Activated T-cell treated with anti-CD3 and anti-CD28 coated beads, Interleukin-2, amount 50 U/mL, for 1 hour (primary cell): ENCODE data around the gene ITGA6.
A peak's percentile ranks its signal among the peaks of the same experiment; 100 is the strongest.

Experiments used
- DNase-seq: peaks from one replicate; pipeline ENCODE4 v3.0.0-alpha.2; 2020

The ITGA6 gene

GRCh38 chr2:172420216-172420615 lies 7.2 kb upstream of the ITGA6 start:
- no peak for DNase-seq

GRCh38 chr2:172423160-172423559 lies 4.2 kb upstream of the ITGA6 start:
- DNase-seq: no peak

GRCh38 chr2:172425336-172425735 lies 2.0 kb upstream of the ITGA6 start:
- no peak for DNase-seq

GRCh38 chr2:172426635-172427255 lies 641 bp upstream of the ITGA6 start:
- DNase-seq: no peak

- DNase-seq: peak; percentile 71
Observed at GRCh38 chr2:172427990-172428831, 825 bp downstream of the ITGA6 start.

GRCh38 chr2:172428832-172429210 lies 1.4 kb downstream of the ITGA6 start:
- no peak for DNase-seq

- no peak for DNase-seq
Observed at GRCh38 chr2:172429301-172429968, 2.0 kb downstream of the ITGA6 start.

- DNase-seq: no peak
Observed at GRCh38 chr2:172430027-172430426, 2.6 kb downstream of the ITGA6 start.

GRCh38 chr2:172430678-172431077 lies 3.3 kb downstream of the ITGA6 start:
- DNase-seq: no peak

GRCh38 chr2:172431463-172431862 lies 4.1 kb downstream of the ITGA6 start:
- DNase-seq: no peak

GRCh38 chr2:172431993-172432392 lies 4.6 kb downstream of the ITGA6 start:
- DNase-seq: no peak

- no peak for DNase-seq
Observed at GRCh38 chr2:172433144-172433543, 5.8 kb downstream of the ITGA6 start.

GRCh38 chr2:172434821-172435605 lies 7.6 kb downstream of the ITGA6 start:
- no peak for DNase-seq

GRCh38 chr2:172435606-172435911 lies 8.2 kb downstream of the ITGA6 start:
- DNase-seq: no peak

GRCh38 chr2:172436889-172437288 lies 9.5 kb downstream of the ITGA6 start:
- DNase-seq: no peak

GRCh38 chr2:172437419-172438341 lies 10.3 kb downstream of the ITGA6 start:
- no peak for DNase-seq

- DNase-seq: no peak
Observed at GRCh38 chr2:172438741-172439508, 11.5 kb downstream of the ITGA6 start.

GRCh38 chr2:172439509-172439860 lies 12.1 kb downstream of the ITGA6 start:
- no peak for DNase-seq

- no peak for DNase-seq
Observed at GRCh38 chr2:172439911-172440310, 12.5 kb downstream of the ITGA6 start.

GRCh38 chr2:172440795-172441194 lies 13.4 kb downstream of the ITGA6 start:
- DNase-seq: no peak

GRCh38 chr2:172442072-172442895 lies 14.9 kb downstream of the ITGA6 start:
- DNase-seq: peak; percentile 58
